ENCODE data around the gene STK10. TPM values are rescaled to one million over a fixed set of nuclear protein-coding genes. Genes with fewer than 3 reads are reported as not detected.
"Not testable (repeated sequence)": the region's sequence is repeated elsewhere in the genome, so short reads cannot be mapped to it uniquely, and the experiment has no call there.

Gene STK10
- total RNA-seq, 2 experiments from 2014 or later = 211 to 229 TPM

DNA sequence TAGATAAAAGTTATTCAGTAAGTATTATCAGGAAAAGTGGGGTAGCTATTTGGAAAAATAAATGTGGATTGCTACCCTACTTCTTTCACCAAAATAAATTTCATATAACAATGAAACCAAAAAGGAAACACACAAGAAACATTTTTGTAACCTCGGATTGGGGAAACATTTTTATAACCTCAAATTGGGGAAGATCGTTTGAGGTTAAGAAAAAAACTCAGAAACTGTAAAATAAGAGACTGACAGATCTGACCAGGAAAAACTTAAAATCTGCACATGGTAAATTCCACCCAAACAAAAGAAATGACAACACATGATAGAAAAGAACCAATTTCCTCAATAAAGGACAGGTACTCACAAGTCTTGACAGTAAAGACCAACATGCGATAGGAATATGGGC lies 19.5 kb upstream of the STK10 start:
- peaks cover 17% of the 10 kb centered on the region for H3K36me3 Mint-ChIP-seq (ENCODE audit: low read depth)
- Histone ChIP-seq H3K4me3 (ENCODE audit: low read length) (no peak overlapping the region), H3K4me1 (ENCODE audit: insufficient read depth, low read length) (no peaks in the 10 kb centered on the region), H3K27ac (ENCODE audit: low read depth in 1 of 2, low read length in 2 of 2) (no peak overlapping the region), H3K9me3 (ENCODE audit: control insufficient read depth in 1 of 2, insufficient read depth in 1 of 2, low read length in 2 of 2) (no peaks in the 10 kb centered on the region), H3K27me3 (ENCODE audit: control insufficient read depth in 1 of 2, insufficient read depth in 2 of 2, low read length in 2 of 2) (no peaks in the 10 kb centered on the region), H3K36me3 (ENCODE audit: insufficient read depth, low read length) (peaks cover 18% of the 10 kb centered on the region)
- ATAC-seq (ENCODE audit: poor library complexity) (no peak), DNase-seq (no peak)
- TF ChIP-seq, protein P1, sequence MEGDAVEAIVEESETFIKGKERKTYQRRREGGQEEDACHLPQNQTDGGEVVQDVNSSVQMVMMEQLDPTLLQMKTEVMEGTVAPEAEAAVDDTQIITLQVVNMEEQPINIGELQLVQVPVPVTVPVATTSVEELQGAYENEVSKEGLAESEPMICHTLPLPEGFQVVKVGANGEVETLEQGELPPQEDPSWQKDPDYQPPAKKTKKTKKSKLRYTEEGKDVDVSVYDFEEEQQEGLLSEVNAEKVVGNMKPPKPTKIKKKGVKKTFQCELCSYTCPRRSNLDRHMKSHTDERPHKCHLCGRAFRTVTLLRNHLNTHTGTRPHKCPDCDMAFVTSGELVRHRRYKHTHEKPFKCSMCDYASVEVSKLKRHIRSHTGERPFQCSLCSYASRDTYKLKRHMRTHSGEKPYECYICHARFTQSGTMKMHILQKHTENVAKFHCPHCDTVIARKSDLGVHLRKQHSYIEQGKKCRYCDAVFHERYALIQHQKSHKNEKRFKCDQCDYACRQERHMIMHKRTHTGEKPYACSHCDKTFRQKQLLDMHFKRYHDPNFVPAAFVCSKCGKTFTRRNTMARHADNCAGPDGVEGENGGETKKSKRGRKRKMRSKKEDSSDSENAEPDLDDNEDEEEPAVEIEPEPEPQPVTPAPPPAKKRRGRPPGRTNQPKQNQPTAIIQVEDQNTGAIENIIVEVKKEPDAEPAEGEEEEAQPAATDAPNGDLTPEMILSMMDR (IDR thresholded peaks at IDR 0.05) = no peak
- intact Hi-C loops (cut with DNase I, micrococcal nuclease) = no loop called here
- H3K27me3 Mint-ChIP-seq = no peaks in the 10 kb centered on the region
- ChIA-PET POLR2A (no interaction called here), CTCF (no interaction called here)
- no peaks in the 10 kb centered on the region for H3K9me3 Mint-ChIP-seq
- no peaks in the 10 kb centered on the region for H3K4me1 Mint-ChIP-seq (ENCODE audit: low read depth)
- H3K27ac Mint-ChIP-seq = no peak overlapping the region
- H3K4me3 Mint-ChIP-seq = no peak overlapping the region

DNA sequence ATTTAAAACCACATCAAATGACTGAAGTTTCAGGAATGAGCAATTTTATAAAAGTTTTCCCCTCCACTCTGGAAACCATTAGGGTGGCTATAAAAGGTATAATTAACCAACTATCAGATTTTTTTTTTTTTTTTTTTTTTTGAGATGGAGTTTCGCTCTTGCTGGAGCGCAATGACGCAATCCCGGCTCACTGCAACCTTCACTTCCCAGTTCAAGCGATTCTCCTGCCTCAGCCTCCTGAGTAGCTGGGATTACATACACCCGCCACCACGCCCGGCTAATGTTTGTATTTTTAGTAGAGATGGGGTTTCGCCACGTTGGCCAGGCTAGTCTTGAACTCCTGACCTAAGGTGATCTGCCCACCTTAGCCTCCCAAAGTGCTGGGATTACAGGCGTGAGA lies 18.0 kb upstream of the STK10 start:
- H3K9me3 Mint-ChIP-seq; intact Hi-C loops (cut with DNase I, micrococcal nuclease): not testable (repeated sequence)

DNA sequence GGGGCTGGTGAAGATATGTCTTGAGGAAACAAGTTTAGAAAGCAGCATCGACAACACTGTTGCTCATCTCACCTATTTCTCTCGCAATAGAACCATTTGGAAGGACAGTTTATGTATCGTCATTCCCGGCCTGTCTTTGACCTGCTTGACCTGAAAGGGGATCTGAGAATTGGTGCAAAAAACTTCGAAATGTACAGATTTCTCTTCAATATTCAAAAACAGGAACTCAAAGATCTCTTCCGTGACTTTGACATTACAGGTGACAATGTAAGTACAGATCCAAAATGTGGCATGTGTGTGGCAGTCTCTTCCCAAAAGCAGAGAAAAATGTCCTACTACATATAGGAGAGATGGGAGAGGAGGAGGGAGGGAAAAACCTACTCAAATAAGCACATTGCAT lies 12.5 kb upstream of the STK10 start:
- Mint-ChIP-seq H3K27me3 (no peaks in the 10 kb centered on the region), H3K36me3 (ENCODE audit: low read depth) (no peaks in the 10 kb centered on the region), H3K27ac (no peak overlapping the region), H3K9me3 (no peaks in the 10 kb centered on the region), H3K4me3 (no peak overlapping the region), H3K4me1 (ENCODE audit: low read depth) (no peaks in the 10 kb centered on the region)
- no peak overlapping the region for H3K4me3 ChIP-seq (ENCODE audit: low read length)
- DNase-seq = no peak
- no peaks in the 10 kb centered on the region for H3K9me3 ChIP-seq (ENCODE audit: control insufficient read depth in 1 of 2, insufficient read depth in 1 of 2, low read length in 2 of 2)
- ChIA-PET CTCF (interaction anchor here (0.6 kb wide), 1 partner anchor 294 kb away, joined by 4 read pairs; no protein-coding TSS in a partner anchor), POLR2A (no interaction called here)
- H3K36me3 ChIP-seq (ENCODE audit: insufficient read depth, low read length) = no peaks in the 10 kb centered on the region
- no peaks in the 10 kb centered on the region for H3K4me1 ChIP-seq (ENCODE audit: insufficient read depth, low read length)
- no peak for ATAC-seq (ENCODE audit: poor library complexity)
- no peak overlapping the region for H3K27ac ChIP-seq (ENCODE audit: low read depth in 1 of 2, low read length in 2 of 2)
- intact Hi-C loops (cut with DNase I, micrococcal nuclease) = no loop called here
- H3K27me3 ChIP-seq (ENCODE audit: control insufficient read depth in 1 of 2, insufficient read depth in 2 of 2, low read length in 2 of 2) = no peaks in the 10 kb centered on the region
- TF ChIP-seq, protein P1 (IDR thresholded peaks at IDR 0.05) = no peak

More for the DNA sequence above, 18.0 kb upstream of the STK10 start:
- H3K4me3 ChIP-seq (ENCODE audit: low read length); CTCF ChIA-PET; H3K36me3 ChIP-seq (ENCODE audit: insufficient read depth, low read length); H3K27me3 Mint-ChIP-seq; ATAC-seq (ENCODE audit: poor library complexity); H3K27ac ChIP-seq (ENCODE audit: low read depth in 1 of 2, low read length in 2 of 2); POLR2A ChIA-PET; H3K4me1 Mint-ChIP-seq (ENCODE audit: low read depth); H3K27ac Mint-ChIP-seq; H3K36me3 Mint-ChIP-seq (ENCODE audit: low read depth); DNase-seq; H3K27me3 ChIP-seq (ENCODE audit: control insufficient read depth in 1 of 2, insufficient read depth in 2 of 2, low read length in 2 of 2); H3K9me3 ChIP-seq (ENCODE audit: control insufficient read depth in 1 of 2, insufficient read depth in 1 of 2, low read length in 2 of 2); H3K4me1 ChIP-seq (ENCODE audit: insufficient read depth, low read length); H3K4me3 Mint-ChIP-seq: not testable (repeated sequence)

DNA sequence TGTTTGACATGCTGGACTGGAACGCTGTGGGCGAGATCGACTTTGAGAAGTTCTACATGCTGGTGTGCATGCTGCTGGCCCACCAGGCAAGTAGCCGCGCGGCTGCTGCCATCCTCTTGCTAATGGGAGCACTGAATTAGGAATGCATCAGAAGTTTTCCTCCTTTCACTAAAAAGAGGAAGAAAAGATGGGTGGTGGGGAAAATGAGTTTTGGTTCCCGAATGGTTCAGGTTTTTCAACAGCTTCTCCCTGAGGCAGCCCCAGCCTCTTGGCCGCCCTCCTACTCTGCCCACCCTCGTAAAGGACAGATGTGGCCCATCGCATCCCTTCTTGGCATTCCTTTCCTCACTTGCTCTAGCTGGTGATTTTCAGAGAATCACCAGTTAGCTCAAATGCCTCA lies 11.4 kb upstream of the STK10 start:
- H3K9me3 ChIP-seq (ENCODE audit: control insufficient read depth in 1 of 2, insufficient read depth in 1 of 2, low read length in 2 of 2) = no peaks in the 10 kb centered on the region
- ATAC-seq (ENCODE audit: poor library complexity) (no peak), DNase-seq (no peak)
- no peaks in the 10 kb centered on the region for H3K4me1 ChIP-seq (ENCODE audit: insufficient read depth, low read length)
- no peaks in the 10 kb centered on the region for H3K4me1 Mint-ChIP-seq (ENCODE audit: low read depth)
- H3K36me3 Mint-ChIP-seq (ENCODE audit: low read depth) = no peaks in the 10 kb centered on the region
- intact Hi-C loops (cut with DNase I, micrococcal nuclease) = no loop called here
- H3K4me3 Mint-ChIP-seq = no peak overlapping the region
- H3K27me3 Mint-ChIP-seq = no peaks in the 10 kb centered on the region
- TF ChIP-seq, protein P1 (IDR thresholded peaks at IDR 0.05) = no peak
- H3K27ac ChIP-seq (ENCODE audit: low read depth in 1 of 2, low read length in 2 of 2) = no peak overlapping the region
- peaks cover 0 to 2% of the 10 kb centered on the region in 2 experiments for H3K27me3 ChIP-seq (ENCODE audit: control insufficient read depth in 1 of 2, insufficient read depth in 2 of 2, low read length in 2 of 2)
- H3K36me3 ChIP-seq (ENCODE audit: insufficient read depth, low read length) = no peaks in the 10 kb centered on the region
- H3K9me3 Mint-ChIP-seq = no peaks in the 10 kb centered on the region
- ChIA-PET POLR2A (no interaction called here), CTCF (no interaction called here)
- H3K4me3 ChIP-seq (ENCODE audit: low read length) = no peak overlapping the region
- no peak overlapping the region for H3K27ac Mint-ChIP-seq

DNA sequence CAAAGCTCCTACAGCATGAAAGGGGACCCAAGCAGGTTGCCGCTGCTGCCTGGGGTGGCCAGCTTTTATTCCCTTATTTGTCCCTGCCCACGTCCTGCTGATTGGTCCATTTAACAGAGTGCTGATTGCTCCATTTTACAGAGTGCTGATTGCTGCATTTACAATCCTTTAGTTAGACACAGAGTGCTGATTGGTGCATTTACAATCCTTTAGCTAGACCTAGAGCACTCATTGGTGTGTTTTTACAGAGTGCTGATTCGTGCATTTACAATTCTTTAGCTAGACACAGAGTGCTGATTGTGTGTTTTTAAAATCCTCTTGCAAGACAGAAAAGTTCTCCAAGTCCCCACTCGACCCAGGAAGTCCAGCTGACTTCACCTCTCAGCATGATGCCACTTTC lies 9.8 kb upstream of the STK10 start:
- ATAC-seq (ENCODE audit: poor library complexity); H3K36me3 Mint-ChIP-seq (ENCODE audit: low read depth); H3K4me1 Mint-ChIP-seq (ENCODE audit: low read depth); H3K27ac ChIP-seq (ENCODE audit: low read depth in 1 of 2, low read length in 2 of 2); H3K9me3 ChIP-seq (ENCODE audit: control insufficient read depth in 1 of 2, insufficient read depth in 1 of 2, low read length in 2 of 2); H3K27me3 Mint-ChIP-seq; H3K9me3 Mint-ChIP-seq; H3K4me3 Mint-ChIP-seq; H3K36me3 ChIP-seq (ENCODE audit: insufficient read depth, low read length); DNase-seq; H3K4me1 ChIP-seq (ENCODE audit: insufficient read depth, low read length); CTCF ChIA-PET; H3K4me3 ChIP-seq (ENCODE audit: low read length); H3K27me3 ChIP-seq (ENCODE audit: control insufficient read depth in 1 of 2, insufficient read depth in 2 of 2, low read length in 2 of 2); intact Hi-C loops (cut with DNase I, micrococcal nuclease); POLR2A ChIA-PET; H3K27ac Mint-ChIP-seq: not testable (repeated sequence)
